Breast epithelium (tissue), 4 donors: ENCODE results near the gene ST8SIA5. TPM values are rescaled to one million over a fixed set of nuclear protein-coding genes. Genes with fewer than 3 reads are reported as not detected.

Experiments used
- DNase-seq, 2 donors: peaks; one replicate each; pipeline ENCODE4 v3.0.0-alpha.2; 2019; ENCODE audit warnings: low spot score in 2 of 2
- H3K27ac ChIP-seq, 2 donors: fragments of 200-600 bp; sonication (generic) in 1 of 2; one replicate each; pipeline ENCODE4 v1.5.1; 2016 to 2019; ENCODE audit warnings: mild to moderate bottlenecking in 1 of 2
- H3K27me3 ChIP-seq, 2 donors: fragments of 200-600 bp; sonication (generic) in 1 of 2; one replicate each; pipeline versions ENCODE4 v1.5.1 to v1.6.0; 2017 to 2019; ENCODE audit warnings: control low read depth in 1 of 2, mild to moderate bottlenecking in 1 of 2
- H3K36me3 ChIP-seq: fragments of 200-600 bp; one replicate; pipeline ENCODE4 v1.5.1; 2019
- H3K4me1 ChIP-seq, 2 donors: fragments of 200-600 bp; sonication (generic); one replicate each; pipeline ENCODE4 v1.5.1; 2016 to 2019; ENCODE audit warnings: control low read depth in 1 of 2
- H3K4me3 ChIP-seq, 3 donors: fragments of 200-600 bp; sonication (generic); 1 replicate in 2 of 3; 2 replicates in 1 of 3; pipeline ENCODE4 v1.5.1; 2016 to 2019; ENCODE audit warnings: mild to moderate bottlenecking in 3 of 3, moderate library complexity in 2 of 3
- H3K9me3 ChIP-seq, 2 donors: fragments of 200-600 bp; sonication (generic) in 1 of 2; one replicate each; pipeline ENCODE4 v1.5.1; 2016 to 2019; ENCODE audit warnings: control low read depth in 1 of 2
- POLR2A ChIP-seq: fragments of 450-650 bp; IDR thresholded peaks from one replicate; pipeline ENCODE4 v1.6.1; 2016; ENCODE audit warnings: antibody characterized with exemption, mild to moderate bottlenecking, moderate library complexity
- POLR2AphosphoS5 ChIP-seq, 3 donors: sonication (generic); formaldehyde crosslinking; IDR thresholded peaks; one replicate each; pipeline ENCODE4 v1.6.1; 2017; ENCODE audit warnings: antibody characterized with exemption in 3 of 3
- intact Hi-C: fragments of 100-400 bp; cut with DNase I; formaldehyde crosslinking; loops from one replicate; pipeline ENCODE4 v1.15.1; 2023; ENCODE audit warnings: low total_unique reads
- total RNA-seq, 3 donors: library from RNA; depleted of rRNA; stranded (reverse); fragments of >200 nt; gene quantifications; one replicate each; pipeline ENCODE4 v1.1.0, GENCODE V29; 2016
- TF ChIP-seq, protein P1 (sequence below), 3 donors: fragments of 450-650 bp; IDR thresholded peaks; one replicate each; pipeline ENCODE4 v1.5.1; 2016 to 2017; ENCODE audit warnings: antibody characterized with exemption in 3 of 3, mild to moderate bottlenecking in 3 of 3, moderate library complexity in 3 of 3

ST8SIA5 gene
- total RNA-seq, 3 donors from 2014 or later = 0.29 to 0.33 TPM; not detected in 1

DNA sequence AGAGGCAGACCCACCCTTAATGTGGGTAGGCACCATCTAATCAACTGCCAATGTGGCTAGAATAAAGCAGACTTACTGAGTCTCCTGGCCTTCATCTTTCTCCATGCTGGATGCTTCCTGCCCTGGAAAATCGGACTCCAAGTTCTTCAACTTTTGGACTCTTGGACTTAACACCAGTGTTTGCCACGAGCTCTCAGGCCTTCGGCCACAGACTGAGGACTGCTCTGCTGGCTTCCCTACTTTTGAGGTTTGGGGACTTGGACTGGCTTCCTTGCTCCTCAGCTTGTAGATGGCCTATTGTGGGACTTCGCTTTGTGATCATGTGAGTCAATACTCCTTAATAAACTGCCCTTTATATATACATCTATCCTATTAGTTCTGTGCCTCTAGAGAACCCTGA, 21.9 kb downstream of the ST8SIA5 start:
- peaks cover 11 to 21% of the 10 kb centered on the region in 2 donors for H3K9me3 ChIP-seq
- H3K4me3 ChIP-seq = no peak overlapping the region
- H3K4me1 ChIP-seq = no peaks in the 10 kb centered on the region
- no peak overlapping the region for H3K27ac ChIP-seq
- no peaks in the 10 kb centered on the region for H3K27me3 ChIP-seq
- TF ChIP-seq POLR2AphosphoS5 (IDR thresholded peaks at IDR 0.05) (no peak), POLR2A (no peak)
- TF ChIP-seq, protein P1, sequence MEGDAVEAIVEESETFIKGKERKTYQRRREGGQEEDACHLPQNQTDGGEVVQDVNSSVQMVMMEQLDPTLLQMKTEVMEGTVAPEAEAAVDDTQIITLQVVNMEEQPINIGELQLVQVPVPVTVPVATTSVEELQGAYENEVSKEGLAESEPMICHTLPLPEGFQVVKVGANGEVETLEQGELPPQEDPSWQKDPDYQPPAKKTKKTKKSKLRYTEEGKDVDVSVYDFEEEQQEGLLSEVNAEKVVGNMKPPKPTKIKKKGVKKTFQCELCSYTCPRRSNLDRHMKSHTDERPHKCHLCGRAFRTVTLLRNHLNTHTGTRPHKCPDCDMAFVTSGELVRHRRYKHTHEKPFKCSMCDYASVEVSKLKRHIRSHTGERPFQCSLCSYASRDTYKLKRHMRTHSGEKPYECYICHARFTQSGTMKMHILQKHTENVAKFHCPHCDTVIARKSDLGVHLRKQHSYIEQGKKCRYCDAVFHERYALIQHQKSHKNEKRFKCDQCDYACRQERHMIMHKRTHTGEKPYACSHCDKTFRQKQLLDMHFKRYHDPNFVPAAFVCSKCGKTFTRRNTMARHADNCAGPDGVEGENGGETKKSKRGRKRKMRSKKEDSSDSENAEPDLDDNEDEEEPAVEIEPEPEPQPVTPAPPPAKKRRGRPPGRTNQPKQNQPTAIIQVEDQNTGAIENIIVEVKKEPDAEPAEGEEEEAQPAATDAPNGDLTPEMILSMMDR (IDR thresholded peaks at IDR 0.05) = no peak
- no peak for DNase-seq
- H3K36me3 ChIP-seq = no peaks in the 10 kb centered on the region
- intact Hi-C loops = no loop called here

DNA sequence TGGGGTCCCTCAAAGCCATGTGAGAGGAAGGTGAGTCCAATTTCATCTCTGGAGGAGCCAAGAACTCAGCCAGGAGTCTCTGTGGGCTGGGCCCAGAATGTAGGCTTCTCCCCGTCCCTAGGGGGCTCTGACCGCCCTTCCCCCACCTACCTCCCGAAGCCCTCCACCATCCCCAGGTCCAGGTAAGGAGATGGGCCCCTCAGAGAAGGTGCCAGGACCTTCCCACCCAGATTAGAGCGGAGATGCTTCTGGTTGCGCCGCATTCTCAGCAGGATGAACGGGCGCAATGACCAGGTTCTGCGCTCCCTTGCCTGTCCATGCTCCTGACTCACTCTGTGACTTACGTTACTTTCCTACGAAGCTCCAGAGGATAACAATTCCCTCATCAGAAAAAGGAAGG, 23.0 kb downstream of the ST8SIA5 start:
- H3K4me1 ChIP-seq = no peaks in the 10 kb centered on the region
- intact Hi-C loops = no loop called here
- TF ChIP-seq, protein P1 (IDR thresholded peaks at IDR 0.05) = no peak
- TF ChIP-seq POLR2A = no peak
- TF ChIP-seq POLR2AphosphoS5 (IDR thresholded peaks at IDR 0.05) = no peak
- no peaks in the 10 kb centered on the region for H3K36me3 ChIP-seq
- H3K4me3 ChIP-seq = no peak overlapping the region
- H3K27ac ChIP-seq = no peak overlapping the region
- peaks cover 14 to 28% of the 10 kb centered on the region in 2 donors for H3K9me3 ChIP-seq
- DNase-seq = no peak
- no peaks in the 10 kb centered on the region for H3K27me3 ChIP-seq

DNA sequence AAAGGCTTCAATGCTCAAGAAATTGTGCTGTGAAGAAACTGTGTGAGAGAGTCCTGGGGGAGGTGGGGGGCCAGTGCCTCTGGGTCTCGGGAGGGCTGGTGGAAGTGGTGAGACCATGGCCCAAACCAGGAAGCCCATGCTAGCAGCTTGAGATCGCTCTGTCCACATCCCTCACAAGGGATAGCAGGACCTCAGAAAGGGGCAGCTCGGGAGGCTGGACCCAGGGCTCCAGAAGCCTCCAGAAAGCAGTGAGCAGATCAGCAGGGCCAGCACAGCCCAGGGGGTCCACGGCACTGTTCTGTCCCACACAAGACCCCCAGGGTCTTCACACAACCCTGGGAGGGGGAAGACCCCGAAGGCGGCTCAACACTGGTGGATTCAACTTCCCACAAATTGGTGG, 24.1 kb downstream of the ST8SIA5 start:
- Histone ChIP-seq H3K27me3 (no peaks in the 10 kb centered on the region), H3K9me3 (peaks cover 14 to 28% of the 10 kb centered on the region in 2 donors), H3K4me1 (no peaks in the 10 kb centered on the region), H3K36me3 (no peaks in the 10 kb centered on the region), H3K27ac (no peak overlapping the region), H3K4me3 (no peak overlapping the region)
- no peak for DNase-seq
- TF ChIP-seq POLR2A = no peak
- no peak for TF ChIP-seq POLR2AphosphoS5 (IDR thresholded peaks at IDR 0.05)
- TF ChIP-seq, protein P1 (IDR thresholded peaks at IDR 0.05) = no peak
- intact Hi-C loops = no loop called here

DNA sequence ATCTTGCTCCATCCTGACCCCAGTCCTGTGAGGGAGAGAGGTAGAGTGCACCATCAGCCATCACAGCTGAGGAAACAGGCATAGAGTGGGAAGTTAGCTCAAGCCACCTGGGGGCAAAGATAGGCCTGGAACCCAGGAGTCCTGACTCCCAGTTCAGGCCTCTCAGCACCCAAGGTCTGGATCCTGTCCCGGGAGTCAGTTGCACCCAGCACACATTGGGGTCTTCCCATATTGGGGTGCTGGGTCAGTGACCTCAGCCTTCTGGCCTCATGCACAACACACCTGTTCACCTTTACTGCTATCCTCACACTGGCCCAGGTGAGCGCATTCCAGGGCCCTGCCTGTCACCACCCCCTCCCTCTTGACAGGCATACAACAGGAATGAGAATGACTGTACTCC, 24.7 kb downstream of the ST8SIA5 start:
- H3K27me3 ChIP-seq = no peaks in the 10 kb centered on the region
- no peak overlapping the region for H3K27ac ChIP-seq
- H3K4me1 ChIP-seq = no peaks in the 10 kb centered on the region
- intact Hi-C loops = no loop called here
- H3K9me3 ChIP-seq = peaks cover 14 to 28% of the 10 kb centered on the region in 2 donors
- TF ChIP-seq POLR2AphosphoS5 (IDR thresholded peaks at IDR 0.05) (no peak), POLR2A (no peak)
- TF ChIP-seq, protein P1 (IDR thresholded peaks at IDR 0.05) = no peak
- no peak for DNase-seq
- no peaks in the 10 kb centered on the region for H3K36me3 ChIP-seq
- no peak overlapping the region for H3K4me3 ChIP-seq

DNA sequence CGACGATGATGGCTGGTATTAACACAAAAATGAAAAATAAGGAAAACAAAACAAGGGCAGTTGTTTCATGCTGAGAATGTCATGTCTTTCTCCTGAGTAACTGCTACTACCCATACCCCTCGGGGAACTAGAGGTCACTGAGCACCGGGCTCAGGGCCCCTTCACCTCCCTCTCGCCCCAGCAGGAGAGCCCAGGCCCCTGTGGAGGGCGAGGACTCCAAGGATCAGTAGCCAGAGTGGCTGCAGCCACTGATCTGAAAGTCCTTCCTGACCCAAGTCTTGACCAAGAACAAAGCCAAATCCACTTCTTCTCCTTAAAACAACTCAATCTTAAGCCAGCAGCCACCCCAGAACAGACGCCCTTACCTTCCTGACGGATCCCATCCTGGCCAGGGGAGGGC, 25.5 kb downstream of the ST8SIA5 start:
- TF ChIP-seq POLR2A (no peak), POLR2AphosphoS5 (IDR thresholded peaks at IDR 0.05) (no peak)
- TF ChIP-seq, protein P1 (IDR thresholded peaks at IDR 0.05) = no peak
- intact Hi-C loops = no loop called here
- H3K27ac ChIP-seq = no peak overlapping the region
- no peaks in the 10 kb centered on the region for H3K36me3 ChIP-seq
- peaks cover 14 to 28% of the 10 kb centered on the region in 2 donors for H3K9me3 ChIP-seq
- no peak for DNase-seq
- no peaks in the 10 kb centered on the region for H3K27me3 ChIP-seq
- no peaks in the 10 kb centered on the region for H3K4me1 ChIP-seq
- no peak overlapping the region for H3K4me3 ChIP-seq
